ENCODE data around the gene KAT8. TPM values are rescaled to one million over a fixed set of nuclear protein-coding genes. Genes with fewer than 3 reads are reported as not detected.
A peak's percentile ranks its signal among the peaks of the same experiment; 100 is the strongest.

The KAT8 gene
- total RNA-seq, 2 donors from 2014 or later, result 51.0 to 55.8 TPM

- no peak overlapping the region for H3K9ac ChIP-seq (ENCODE audit: extremely low read depth, low read length, poor library complexity, severe bottlenecking)
- no peaks in the 10 kb centered on the region for H3K4me1 ChIP-seq (ENCODE audit: control insufficient read depth, insufficient read depth, low read length)
- H3K4me1 Mint-ChIP-seq, result no peaks in the 10 kb centered on the region
- H3K9me3 Mint-ChIP-seq, result peaks cover 1% of the 10 kb centered on the region
- no peaks in the 10 kb centered on the region for H3K9me3 ChIP-seq (ENCODE audit: control insufficient read depth, low read length)
- peak overlapping the region; percentile 57 for H3K4me3 Mint-ChIP-seq
- H3K27me3 ChIP-seq (ENCODE audit: control insufficient read depth, insufficient read depth, low read length, poor library complexity, severe bottlenecking), result no peaks in the 10 kb centered on the region
- WGBS, 2 experiments (ENCODE audit: insufficient coverage in 1 of 2, insufficient read length in 1 of 2), result 94 to 97% methylated on average over 20 to 26 of the region's 26 CpGs
- H3K4me3 ChIP-seq (ENCODE audit: low read length), result no peak overlapping the region
- TF ChIP-seq CTCF (conservative IDR thresholded peaks at IDR 0.05), result no peak
- H3K27me3 Mint-ChIP-seq (ENCODE audit: insufficient read depth), result no peaks in the 10 kb centered on the region
- H3K36me3 ChIP-seq (ENCODE audit: control insufficient read depth, insufficient read depth, low read length), result peaks cover 33% of the 10 kb centered on the region
- H3K27ac ChIP-seq (ENCODE audit: low read depth, low read length), result no peak overlapping the region
- no peak for DNase-seq
- no peak overlapping the region for H3K27ac Mint-ChIP-seq
- peaks cover 32% of the 10 kb centered on the region for H3K36me3 Mint-ChIP-seq (ENCODE audit: low read depth)
Observed at GRCh38 chr16:31110106-31111034, 7.1 kb upstream of the KAT8 start.

- no peak for DNase-seq
- WGBS, 2 experiments (ENCODE audit: insufficient coverage in 1 of 2, insufficient read length in 1 of 2), result 93 to 96% methylated on average over 8 to 23 of the region's 23 CpGs
- Mint-ChIP-seq H3K4me3 (no peak overlapping the region), H3K27me3 (ENCODE audit: insufficient read depth) (no peaks in the 10 kb centered on the region), H3K27ac (no peak overlapping the region), H3K9me3 (no peaks in the 10 kb centered on the region), H3K4me1 (no peaks in the 10 kb centered on the region), H3K36me3 (ENCODE audit: low read depth) (peaks cover 34% of the 10 kb centered on the region)
- no peaks in the 10 kb centered on the region for H3K4me1 ChIP-seq (ENCODE audit: control insufficient read depth, insufficient read depth, low read length)
- H3K36me3 ChIP-seq (ENCODE audit: control insufficient read depth, insufficient read depth, low read length), result peaks cover 33% of the 10 kb centered on the region
- no peak overlapping the region for H3K9ac ChIP-seq (ENCODE audit: extremely low read depth, low read length, poor library complexity, severe bottlenecking)
- no peaks in the 10 kb centered on the region for H3K27me3 ChIP-seq (ENCODE audit: control insufficient read depth, insufficient read depth, low read length, poor library complexity, severe bottlenecking)
- no peaks in the 10 kb centered on the region for H3K9me3 ChIP-seq (ENCODE audit: control insufficient read depth, low read length)
- no peak overlapping the region for H3K4me3 ChIP-seq (ENCODE audit: low read length)
- no peak for TF ChIP-seq CTCF (conservative IDR thresholded peaks at IDR 0.05)
- H3K27ac ChIP-seq (ENCODE audit: low read depth, low read length), result no peak overlapping the region
Observed at GRCh38 chr16:31111881-31112466, 5.5 kb upstream of the KAT8 start.

GRCh38 chr16:31112711-31113110 lies 4.8 kb upstream of the KAT8 start:
- Histone ChIP-seq H3K4me3 (ENCODE audit: low read length) (no peak overlapping the region), H3K4me1 (ENCODE audit: control insufficient read depth, insufficient read depth, low read length) (no peaks in the 10 kb centered on the region), H3K9ac (ENCODE audit: extremely low read depth, low read length, poor library complexity, severe bottlenecking) (no peak overlapping the region), H3K9me3 (ENCODE audit: control insufficient read depth, low read length) (no peaks in the 10 kb centered on the region), H3K36me3 (ENCODE audit: control insufficient read depth, insufficient read depth, low read length) (peaks cover 33% of the 10 kb centered on the region), H3K27me3 (ENCODE audit: control insufficient read depth, insufficient read depth, low read length, poor library complexity, severe bottlenecking) (no peaks in the 10 kb centered on the region), H3K27ac (ENCODE audit: low read depth, low read length) (no peak overlapping the region)
- no peaks in the 10 kb centered on the region for H3K4me1 Mint-ChIP-seq
- H3K9me3 Mint-ChIP-seq, result no peaks in the 10 kb centered on the region
- no peak overlapping the region for H3K4me3 Mint-ChIP-seq
- no peak for TF ChIP-seq CTCF (conservative IDR thresholded peaks at IDR 0.05)
- DNase-seq, result no peak
- 83 to 95% methylated on average over 2 of the region's 2 CpGs for WGBS, 2 experiments (ENCODE audit: insufficient coverage in 1 of 2, insufficient read length in 1 of 2)
- H3K27me3 Mint-ChIP-seq (ENCODE audit: insufficient read depth), result no peaks in the 10 kb centered on the region
- peaks cover 34% of the 10 kb centered on the region for H3K36me3 Mint-ChIP-seq (ENCODE audit: low read depth)
- H3K27ac Mint-ChIP-seq, result no peak overlapping the region

All from endodermal cell (in vitro differentiated cells).